Keratinocyte (primary cell): Measurements from ENCODE around the gene MLIP. TPM values are rescaled to one million over a fixed set of nuclear protein-coding genes. Genes with fewer than 3 reads are reported as not detected.

ENCODE experiments used
- DNase-seq: peaks from one replicate; pipeline ENCODE4 v3.0.0-alpha.2; 2011; ENCODE audit warnings: low read depth, missing footprints, low spot score
- FAIRE-seq: peaks from 2 replicates; lab custom pipeline; 2011; peaks lifted over from hg19 to GRCh38; lab: Jason Lieb, UNC
- H2AFZ ChIP-seq: 2 replicates; pipeline ENCODE4 v1.6.0; 2012; ENCODE audit warnings: low read length, control low read depth, inconsistent platforms; ENCODE audit not compliant: control insufficient read depth
- H3K27ac ChIP-seq: 2 replicates; pipeline ENCODE4 v1.5.1; 2011; ENCODE audit warnings: low read length; ENCODE audit not compliant: control insufficient read depth, insufficient read depth
- H3K27me3 ChIP-seq: 3 replicates; pipeline ENCODE4 v1.6.0; 2011; ENCODE audit warnings: low read length; ENCODE audit not compliant: control insufficient read depth, insufficient read depth; ENCODE audit errors: extremely low read depth
- H3K36me3 ChIP-seq, 2 experiments: 2 replicates in 1 of 2; 3 replicates in 1 of 2; pipeline ENCODE4 v1.5.1; 2011; ENCODE audit warnings: low read length in 2 of 2, mild to moderate bottlenecking in 1 of 2; ENCODE audit not compliant: control insufficient read depth in 2 of 2, insufficient read depth in 2 of 2; ENCODE audit errors: extremely low read depth in 1 of 2
- H3K4me1 ChIP-seq: 3 replicates; pipeline ENCODE4 v1.5.1; 2011; ENCODE audit warnings: low read length; ENCODE audit not compliant: control insufficient read depth, insufficient read depth; ENCODE audit errors: extremely low read depth
- H3K4me2 ChIP-seq: 3 replicates; pipeline ENCODE4 v1.6.0; 2011; ENCODE audit warnings: low read depth, low read length; ENCODE audit not compliant: control insufficient read depth, insufficient read depth; ENCODE audit errors: extremely low read depth
- H3K4me3 ChIP-seq, 3 experiments: fragments of 200-600 bp in 1 of 3; sonication (generic) in 1 of 3; 2 replicates in 2 of 3; 3 replicates in 1 of 3; pipeline ENCODE4 v1.5.1; 2011 to 2016; ENCODE audit warnings: low read length in 3 of 3, mild to moderate bottlenecking in 3 of 3, control low read depth in 2 of 3, inconsistent platforms in 1 of 3, low read depth in 1 of 3, mixed read lengths in 1 of 3, mixed run types in 1 of 3, moderate library complexity in 1 of 3; ENCODE audit not compliant: control insufficient read depth in 2 of 3, insufficient read depth in 2 of 3; ENCODE audit errors: extremely low read depth in 1 of 3
- H3K79me2 ChIP-seq: 2 replicates; pipeline ENCODE4 v1.6.0; 2012; ENCODE audit warnings: low read length; ENCODE audit not compliant: control insufficient read depth, insufficient read depth
- H3K9ac ChIP-seq: 3 replicates; pipeline ENCODE4 v1.6.0; 2011; ENCODE audit warnings: low read length; ENCODE audit not compliant: control insufficient read depth, insufficient read depth; ENCODE audit errors: extremely low read depth
- H3K9me1 ChIP-seq: 3 replicates; pipeline ENCODE4 v1.6.0; 2011; ENCODE audit warnings: low read length; ENCODE audit not compliant: control insufficient read depth, insufficient read depth; ENCODE audit errors: extremely low read depth
- H3K9me3 ChIP-seq: 2 replicates; pipeline ENCODE4 v1.5.1; 2012; ENCODE audit warnings: low read depth, low read length; ENCODE audit not compliant: control insufficient read depth
- H4K20me1 ChIP-seq: 3 replicates; pipeline ENCODE4 v1.6.0; 2011; ENCODE audit warnings: low read length; ENCODE audit not compliant: control insufficient read depth, insufficient read depth; ENCODE audit errors: extremely low read depth
- EZH2 ChIP-seq: IDR thresholded peaks from one replicate; pipeline ENCODE4 v1.6.1; 2012; ENCODE audit warnings: inconsistent platforms, mild to moderate bottlenecking, low read length, moderate library complexity
- dilution Hi-C: fragments of 300-500 bp; cut with MboI; formaldehyde crosslinking; loops from one replicate; pipeline ENCODE4 v1.7.0; 2020; ENCODE audit warnings: low sequenced_read_pairs; ENCODE audit not compliant: extremely low pct_ligation_motif_present
- polyA plus RNA-seq, 5 experiments: library from polyadenylated mRNA; depleted of rRNA in 3 of 5; stranded (reverse) in 3 of 5; stranded (forward) in 1 of 5; unstranded in 1 of 5; fragments of >200 nt; gene quantifications; 1 replicate in 1 of 5; 2 replicates in 3 of 5; 3 replicates in 1 of 5; pipeline versions ENCODE4 v1.2.1 to v1.2.3, GENCODE V29; 2011 to 2012; ENCODE audit warnings: missing spikeins in 2 of 5, low read depth in 1 of 5, low replicate concordance in 1 of 5
- TF ChIP-seq, protein P1 (sequence below), 3 experiments: IDR thresholded peaks in 1 of 3; conservative IDR thresholded peaks in 1 of 3; optimal IDR thresholded peaks in 1 of 3; 2 replicates in 2 of 3; 3 replicates in 1 of 3; pipeline versions ENCODE3 to v1.5.1; 2011; ENCODE audit warnings: low read length in 3 of 3, mild to moderate bottlenecking in 3 of 3, moderate library complexity in 2 of 3, control low read depth in 1 of 3, inconsistent platforms in 1 of 3; ENCODE audit not compliant: insufficient read depth in 2 of 3; ENCODE audit errors: extremely low read depth in 1 of 3

Gene MLIP
- polyA plus RNA-seq, 1 donor (not counting 4 experiments of a cell fraction or from before 2014, with no cell fraction given), result 0.87 TPM

DNA sequence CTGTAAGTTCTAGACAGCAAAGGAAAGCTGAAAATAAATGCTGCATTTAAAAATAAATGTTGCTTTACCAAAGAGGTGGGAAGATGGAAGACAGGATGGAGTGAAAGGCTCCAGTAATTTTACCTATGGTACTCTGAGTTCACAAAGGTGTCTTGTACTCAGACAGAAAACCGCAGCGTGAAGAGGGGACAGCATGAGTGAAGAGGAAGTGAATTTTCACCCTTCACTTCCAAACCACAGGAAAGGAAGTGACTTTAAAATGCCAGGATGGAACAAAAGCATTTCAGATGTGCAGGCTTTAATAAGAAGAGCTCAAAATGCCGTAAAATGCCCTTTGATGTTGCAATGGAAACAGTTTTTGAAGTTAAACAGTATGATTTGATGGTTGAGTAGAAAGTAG, 105.8 kb downstream of the MLIP start:
- Histone ChIP-seq H3K9me1 (no peaks in the 10 kb centered on the region), H3K4me1 (no peaks in the 10 kb centered on the region), H3K4me2 (no peak overlapping the region), H2AFZ (no peak overlapping the region), H4K20me1 (no peaks in the 10 kb centered on the region), H3K27ac (no peak overlapping the region), H3K4me3 (no peak overlapping the region), H3K9me3 (no peaks in the 10 kb centered on the region), H3K79me2 (no peaks in the 10 kb centered on the region), H3K36me3 (no peaks in the 10 kb centered on the region), H3K9ac (no peak overlapping the region), H3K27me3 (no peaks in the 10 kb centered on the region)
- FAIRE-seq, result no peak
- TF ChIP-seq EZH2, result no peak
- TF ChIP-seq, protein P1, sequence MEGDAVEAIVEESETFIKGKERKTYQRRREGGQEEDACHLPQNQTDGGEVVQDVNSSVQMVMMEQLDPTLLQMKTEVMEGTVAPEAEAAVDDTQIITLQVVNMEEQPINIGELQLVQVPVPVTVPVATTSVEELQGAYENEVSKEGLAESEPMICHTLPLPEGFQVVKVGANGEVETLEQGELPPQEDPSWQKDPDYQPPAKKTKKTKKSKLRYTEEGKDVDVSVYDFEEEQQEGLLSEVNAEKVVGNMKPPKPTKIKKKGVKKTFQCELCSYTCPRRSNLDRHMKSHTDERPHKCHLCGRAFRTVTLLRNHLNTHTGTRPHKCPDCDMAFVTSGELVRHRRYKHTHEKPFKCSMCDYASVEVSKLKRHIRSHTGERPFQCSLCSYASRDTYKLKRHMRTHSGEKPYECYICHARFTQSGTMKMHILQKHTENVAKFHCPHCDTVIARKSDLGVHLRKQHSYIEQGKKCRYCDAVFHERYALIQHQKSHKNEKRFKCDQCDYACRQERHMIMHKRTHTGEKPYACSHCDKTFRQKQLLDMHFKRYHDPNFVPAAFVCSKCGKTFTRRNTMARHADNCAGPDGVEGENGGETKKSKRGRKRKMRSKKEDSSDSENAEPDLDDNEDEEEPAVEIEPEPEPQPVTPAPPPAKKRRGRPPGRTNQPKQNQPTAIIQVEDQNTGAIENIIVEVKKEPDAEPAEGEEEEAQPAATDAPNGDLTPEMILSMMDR (optimal IDR thresholded peaks at IDR 0.05 in 1 of 3, IDR thresholded peaks at IDR 0.05 in 1 of 3, conservative IDR thresholded peaks at IDR 0.05 in 1 of 3; ENCODE audit: extremely low read depth in 1 of 3, insufficient read depth in 2 of 3, low read length in 3 of 3), result no peak
- DNase-seq, result no peak
- dilution Hi-C loops, result no loop called here

DNA sequence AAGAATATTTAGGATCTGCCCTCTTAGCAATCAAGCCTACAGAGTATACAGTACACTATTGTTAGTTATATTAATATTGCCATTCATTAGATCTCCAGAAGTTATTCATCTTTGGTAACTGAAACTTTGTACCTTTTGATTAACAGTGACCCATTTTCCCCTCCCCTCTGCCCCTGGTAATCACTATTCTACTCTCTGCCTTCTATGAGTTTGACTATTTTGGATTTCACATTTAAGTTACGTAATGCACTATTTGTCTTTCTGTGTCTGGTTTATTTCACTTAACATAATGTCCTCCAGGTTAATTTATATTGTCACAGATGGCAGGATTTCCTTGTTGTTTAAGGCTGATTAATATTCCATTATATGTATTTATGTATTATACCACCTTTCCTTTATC, 111.0 kb downstream of the MLIP start:
- no peak overlapping the region for H3K27ac ChIP-seq
- FAIRE-seq (no peak), DNase-seq (no peak)
- no peaks in the 10 kb centered on the region for H3K4me1 ChIP-seq
- TF ChIP-seq, protein P1 (optimal IDR thresholded peaks at IDR 0.05 in 1 of 3, IDR thresholded peaks at IDR 0.05 in 1 of 3, conservative IDR thresholded peaks at IDR 0.05 in 1 of 3; ENCODE audit: extremely low read depth in 1 of 3, insufficient read depth in 2 of 3, low read length in 3 of 3), result no peak
- no peak overlapping the region for H2AFZ ChIP-seq
- H3K4me2 ChIP-seq, result no peak overlapping the region
- H3K9me1 ChIP-seq, result no peaks in the 10 kb centered on the region
- H3K27me3 ChIP-seq, result no peaks in the 10 kb centered on the region
- H3K79me2 ChIP-seq, result no peaks in the 10 kb centered on the region
- H3K9ac ChIP-seq, result no peak overlapping the region
- H3K36me3 ChIP-seq, result no peaks in the 10 kb centered on the region
- no peak overlapping the region for H3K4me3 ChIP-seq
- H3K9me3 ChIP-seq, result no peaks in the 10 kb centered on the region
- no peaks in the 10 kb centered on the region for H4K20me1 ChIP-seq
- dilution Hi-C loops, result no loop called here
